Femur (tissue), 1 donor: ENCODE measurements around the gene RTEL1.
A peak's percentile ranks its signal among the peaks of the same experiment; 100 is the strongest.
"Not testable (repeated sequence)": the region's sequence is repeated elsewhere in the genome, so short reads cannot be mapped to it uniquely, and the experiment has no call there.

ENCODE experiments used
- DNase-seq: peaks from one replicate; pipeline ENCODE4 v3.0.0-alpha.2; 2017

Gene RTEL1

DNA sequence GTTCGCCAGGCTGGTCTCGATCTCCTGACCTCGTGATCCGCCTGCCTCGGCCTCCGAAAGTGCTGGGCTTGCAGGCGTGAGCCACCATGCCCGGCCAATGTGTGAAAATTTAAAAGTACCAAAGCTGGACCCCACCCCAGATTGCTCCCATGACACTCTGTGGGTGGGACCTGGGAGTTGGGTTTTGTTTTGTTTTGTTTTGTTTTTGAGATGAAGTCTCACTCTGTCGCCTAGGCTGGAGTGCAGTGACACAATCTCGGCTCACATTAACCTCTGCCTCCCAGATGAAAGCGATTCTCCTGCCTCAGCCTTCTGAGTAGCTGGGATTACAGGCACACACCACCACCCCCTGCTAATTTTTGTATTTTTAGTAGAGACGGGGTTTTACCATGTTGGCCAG lies 13.6 kb downstream of the RTEL1 start:
- not testable (repeated sequence) for DNase-seq

DNA sequence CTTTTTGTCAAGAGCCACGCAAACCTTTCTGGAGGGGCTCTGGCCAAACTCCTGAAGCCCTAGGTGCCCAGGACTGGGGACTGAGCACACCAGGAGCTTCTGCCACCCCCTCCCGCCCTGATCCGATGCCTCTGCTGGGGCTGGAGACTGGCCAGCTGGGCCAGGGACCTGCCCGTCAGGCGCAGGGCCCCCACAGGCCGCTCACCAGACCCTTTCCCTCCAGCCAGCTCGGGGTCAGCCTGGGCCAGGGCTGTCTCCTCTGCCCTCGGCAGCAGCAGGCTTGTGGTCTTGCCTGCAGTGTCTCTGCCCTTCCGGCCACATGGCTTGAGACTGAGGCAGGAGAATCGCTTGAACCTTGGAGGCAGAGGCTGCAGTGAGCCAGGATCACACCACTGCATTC lies 14.6 kb downstream of the RTEL1 start:
- DNase-seq, result no peak

DNA sequence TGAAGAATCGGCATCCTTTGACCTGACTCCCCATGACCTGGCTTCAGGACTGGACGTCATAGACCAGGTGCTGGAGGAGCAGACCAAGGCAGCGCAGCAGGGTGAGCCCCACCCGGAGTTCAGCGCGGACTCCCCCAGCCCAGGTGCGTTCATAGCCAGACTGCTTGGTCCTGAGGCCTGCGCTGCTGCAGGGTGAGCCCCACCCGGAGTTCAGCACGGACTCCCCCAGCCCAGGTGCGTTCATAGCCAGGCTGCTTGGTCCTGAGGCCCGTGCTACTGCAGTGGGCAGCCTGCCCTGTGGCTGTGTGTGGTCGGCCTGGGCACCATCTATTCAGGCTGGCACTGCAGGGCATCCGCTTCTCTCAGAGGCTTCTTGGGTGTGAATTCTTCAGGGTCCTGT lies 15.8 kb downstream of the RTEL1 start:
- no peak for DNase-seq

DNA sequence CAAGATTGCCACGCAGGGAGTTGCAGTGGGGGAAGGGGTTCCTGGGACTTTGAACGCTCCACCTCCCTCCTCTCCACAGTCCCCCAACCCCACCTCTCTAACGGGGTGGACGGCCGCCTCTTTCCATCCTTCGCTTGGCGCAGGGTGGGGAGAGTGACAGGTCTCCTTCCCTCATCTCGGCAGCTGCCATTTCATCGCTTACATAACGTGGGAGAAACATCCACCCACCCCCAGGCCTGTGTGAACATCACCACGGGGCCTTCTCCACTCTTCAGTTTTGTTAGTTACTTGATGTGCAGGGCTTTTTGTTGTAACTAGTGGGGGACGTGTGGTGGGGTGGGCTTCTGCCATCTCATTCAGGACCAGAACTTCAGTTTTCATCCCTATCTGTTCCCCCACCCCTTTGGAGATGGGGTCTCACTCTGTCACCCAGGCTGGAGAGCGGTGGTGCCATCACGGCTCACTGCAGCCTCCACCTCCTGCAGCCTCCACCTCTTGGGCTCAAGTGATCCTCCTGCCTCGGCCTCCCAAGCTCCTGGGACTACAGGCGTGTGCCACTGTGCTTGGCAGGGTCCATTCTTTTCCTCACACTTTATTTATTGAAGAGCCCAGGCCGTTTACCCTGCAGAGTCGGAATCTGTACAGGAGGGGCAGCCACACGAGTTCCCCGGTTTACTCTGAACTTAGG lies 17.7 kb downstream of the RTEL1 start:
- no peak for DNase-seq

DNA sequence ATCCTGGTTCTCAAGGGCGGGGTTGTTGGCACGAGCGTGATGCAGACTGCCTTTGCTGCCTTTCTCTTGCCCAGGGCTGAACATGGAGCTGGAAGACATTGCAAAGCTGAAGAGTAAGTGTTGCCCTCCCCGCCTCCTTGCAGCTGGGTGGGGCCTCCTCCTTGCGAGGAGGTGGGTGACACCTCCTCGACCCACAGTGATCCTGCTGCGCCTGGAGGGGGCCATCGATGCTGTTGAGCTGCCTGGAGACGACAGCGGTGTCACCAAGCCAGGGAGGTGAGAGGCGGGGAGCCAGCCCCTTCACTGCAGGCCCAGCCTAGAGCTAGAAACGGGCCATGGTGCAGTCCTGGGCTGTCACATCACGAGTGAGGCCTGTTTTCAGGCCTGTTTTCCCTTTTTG lies 20.0 kb downstream of the RTEL1 start:
- no peak for DNase-seq

DNA sequence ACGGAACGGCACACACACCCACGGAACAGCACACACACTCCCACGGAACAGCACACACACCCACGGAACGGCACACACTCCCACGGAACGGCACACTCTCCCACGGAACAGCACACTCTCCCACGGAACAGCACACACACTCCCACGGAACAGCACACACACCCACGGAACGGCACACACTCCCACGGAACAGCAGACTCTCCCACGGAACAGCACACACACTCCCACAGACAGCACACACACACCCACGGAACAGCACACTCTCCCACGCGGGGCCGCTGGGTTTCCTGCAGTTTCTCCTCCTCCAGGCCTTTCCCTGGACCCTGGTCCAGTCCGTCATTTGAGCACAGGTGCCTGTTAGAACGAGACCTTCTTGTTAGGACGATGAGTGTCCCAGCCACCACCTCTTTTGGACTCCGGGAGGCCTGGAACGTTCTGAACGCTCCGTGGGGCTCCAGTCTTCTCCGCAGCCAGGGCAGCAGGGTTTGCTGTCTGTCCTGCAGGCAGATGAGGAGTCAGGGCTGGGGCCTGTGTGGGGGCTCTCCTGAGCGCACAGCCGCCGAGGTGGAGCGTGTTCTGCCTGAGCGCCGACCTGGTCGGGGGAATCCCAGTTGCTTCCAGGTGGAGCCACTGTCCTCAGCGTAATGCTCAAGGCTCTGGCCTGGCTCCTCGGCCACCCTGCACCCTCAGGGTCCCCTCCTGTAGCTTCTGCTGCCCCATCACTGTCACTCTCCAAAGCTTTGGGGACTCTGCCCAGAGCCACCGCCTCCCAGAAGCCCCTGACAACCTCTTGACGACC lies 20.8 kb downstream of the RTEL1 start:
- no peak for DNase-seq

DNA sequence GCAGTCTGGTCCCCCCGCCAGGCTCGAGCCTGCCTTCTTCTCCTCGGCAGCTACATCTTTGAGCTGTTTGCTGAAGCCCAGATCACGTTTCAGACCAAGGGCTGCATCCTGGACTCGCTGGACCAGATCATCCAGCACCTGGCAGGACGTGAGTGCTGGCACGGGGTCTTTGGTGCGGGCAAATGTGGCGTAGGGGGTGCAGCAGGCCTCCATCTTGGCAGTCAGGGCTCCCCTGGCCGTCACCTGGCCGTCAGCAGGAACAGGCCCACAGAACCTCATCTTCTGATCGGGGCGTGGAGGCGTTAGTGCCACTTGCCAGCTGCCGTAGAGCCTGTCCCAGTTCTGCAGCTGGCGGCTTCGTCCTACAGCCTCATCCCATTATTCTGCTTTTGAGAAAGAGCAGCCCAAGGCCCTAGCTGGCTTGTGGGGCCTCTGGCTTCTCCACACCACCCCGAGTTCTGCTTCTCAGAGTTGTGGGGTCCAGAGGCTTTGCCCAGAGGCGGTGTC lies 21.7 kb downstream of the RTEL1 start:
- no peak for DNase-seq

DNA sequence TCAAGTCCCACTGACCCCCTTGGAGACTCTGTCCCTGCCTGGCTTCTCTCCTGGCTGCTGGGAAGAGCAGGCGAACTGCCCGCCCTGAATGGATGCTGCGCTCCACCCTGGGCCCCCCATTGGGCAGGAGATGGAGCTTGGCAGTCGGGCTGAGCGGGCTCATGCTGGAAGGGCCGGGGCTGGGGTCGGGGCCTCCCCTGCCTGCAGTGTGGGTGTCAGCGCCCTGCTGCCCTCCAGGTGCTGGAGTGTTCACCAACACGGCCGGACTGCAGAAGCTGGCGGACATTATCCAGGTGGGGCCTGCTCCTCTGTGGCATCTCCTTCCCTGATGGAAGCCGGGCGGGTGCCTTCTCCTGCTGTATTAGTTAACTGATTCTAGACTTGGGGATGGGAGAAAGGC lies 22.3 kb downstream of the RTEL1 start:
- no peak for DNase-seq

DNA sequence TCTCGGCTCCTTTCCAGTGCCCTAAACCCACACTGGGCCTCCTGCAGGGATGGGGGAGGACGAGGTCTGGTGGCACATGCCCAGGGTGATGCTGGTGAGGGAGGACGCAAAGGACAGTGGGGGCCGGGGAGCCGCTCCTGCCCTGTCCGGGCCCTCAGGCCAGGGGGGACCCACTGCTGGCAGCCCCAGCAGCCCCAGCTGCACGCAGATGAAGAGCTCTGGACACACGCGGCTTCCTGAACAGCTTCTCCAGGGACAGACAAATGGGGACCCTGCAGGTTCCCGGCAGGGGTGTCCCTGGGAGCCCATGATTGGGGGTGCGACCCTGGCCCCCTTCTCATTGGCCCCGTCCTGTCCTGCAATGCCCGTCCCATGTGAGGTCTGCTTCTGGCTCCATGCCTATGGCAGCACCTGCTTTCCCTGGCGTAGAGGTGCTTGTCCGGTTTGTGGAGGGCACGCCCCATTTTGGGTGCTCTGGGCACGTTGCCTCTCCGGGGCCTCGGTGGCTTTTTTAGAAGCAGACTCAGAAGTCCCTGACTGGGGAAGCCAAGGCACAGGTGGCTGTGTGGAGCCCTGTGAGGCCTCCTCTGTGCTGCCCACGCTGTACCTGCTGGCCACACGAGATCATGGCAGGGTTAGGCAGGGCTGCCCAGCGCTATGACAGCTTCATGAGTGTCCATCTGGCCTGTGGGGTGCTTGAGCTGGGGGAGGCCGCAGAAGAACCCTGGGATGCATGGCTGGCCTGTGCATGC lies 22.9 kb downstream of the RTEL1 start:
- no peak for DNase-seq

DNA sequence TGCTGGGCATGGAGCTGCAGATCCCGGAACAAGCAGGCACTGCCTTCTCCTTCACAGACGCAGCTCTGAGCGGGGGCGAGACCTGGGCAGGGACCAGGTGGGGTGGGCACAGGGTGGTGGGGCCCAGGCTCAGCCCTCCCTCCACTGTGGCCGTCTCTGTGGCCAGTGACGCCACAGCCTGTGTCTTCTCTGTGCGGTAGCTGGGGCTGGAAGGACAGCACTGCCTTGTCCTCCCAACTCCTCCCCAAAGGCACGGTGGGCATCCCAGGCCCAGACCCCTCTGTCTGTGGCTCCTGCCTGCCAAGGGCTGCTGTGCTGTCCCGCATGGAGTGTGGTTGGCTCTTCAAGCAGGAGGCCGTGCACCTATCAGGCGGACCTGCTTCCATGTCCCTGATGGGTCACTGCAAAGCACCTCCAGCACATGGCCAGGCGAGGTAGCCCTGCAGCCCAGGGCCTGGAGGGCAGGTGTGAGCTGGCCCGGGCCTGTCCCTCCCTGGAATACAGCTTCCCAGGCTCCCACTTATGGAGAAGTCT lies 23.6 kb downstream of the RTEL1 start:
- DNase-seq, result no peak

DNA sequence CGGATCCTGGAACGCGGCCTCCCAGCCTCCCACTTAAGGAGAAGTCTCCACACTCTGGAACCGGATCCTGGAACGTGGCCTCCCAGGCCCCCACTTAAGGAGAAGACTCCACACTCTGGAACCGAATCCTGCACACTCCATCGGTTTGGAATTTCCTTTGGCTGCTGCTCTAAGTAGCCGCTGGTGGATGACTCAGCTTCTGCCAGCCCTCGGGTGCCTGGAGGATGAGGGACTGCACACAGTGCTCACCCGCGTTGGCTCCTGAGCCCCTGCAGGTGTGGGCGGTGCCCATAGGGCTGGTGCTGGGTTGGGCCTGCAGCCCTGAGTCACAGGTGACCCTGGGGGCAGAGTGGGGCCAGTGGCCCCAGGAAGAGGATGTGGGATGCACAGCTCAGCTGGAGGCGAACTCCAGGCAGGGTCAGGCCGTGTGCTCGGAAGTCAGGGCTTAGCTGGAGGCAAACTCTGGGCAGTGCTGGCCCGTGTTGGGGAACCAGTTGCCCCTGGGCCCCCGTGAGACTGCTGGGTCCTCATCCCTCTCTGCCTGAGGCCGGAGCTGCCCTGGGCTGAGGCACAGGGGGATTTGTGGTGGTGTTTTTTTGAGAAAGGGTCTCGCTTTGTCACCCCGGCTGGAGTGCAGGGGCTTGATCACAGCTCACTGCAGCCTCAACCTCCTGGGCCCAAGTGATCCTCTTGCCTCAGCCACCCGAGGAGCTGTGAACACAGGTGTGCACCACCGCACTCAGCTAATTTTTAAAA lies 24.4 kb downstream of the RTEL1 start:
- no peak for DNase-seq

DNA sequence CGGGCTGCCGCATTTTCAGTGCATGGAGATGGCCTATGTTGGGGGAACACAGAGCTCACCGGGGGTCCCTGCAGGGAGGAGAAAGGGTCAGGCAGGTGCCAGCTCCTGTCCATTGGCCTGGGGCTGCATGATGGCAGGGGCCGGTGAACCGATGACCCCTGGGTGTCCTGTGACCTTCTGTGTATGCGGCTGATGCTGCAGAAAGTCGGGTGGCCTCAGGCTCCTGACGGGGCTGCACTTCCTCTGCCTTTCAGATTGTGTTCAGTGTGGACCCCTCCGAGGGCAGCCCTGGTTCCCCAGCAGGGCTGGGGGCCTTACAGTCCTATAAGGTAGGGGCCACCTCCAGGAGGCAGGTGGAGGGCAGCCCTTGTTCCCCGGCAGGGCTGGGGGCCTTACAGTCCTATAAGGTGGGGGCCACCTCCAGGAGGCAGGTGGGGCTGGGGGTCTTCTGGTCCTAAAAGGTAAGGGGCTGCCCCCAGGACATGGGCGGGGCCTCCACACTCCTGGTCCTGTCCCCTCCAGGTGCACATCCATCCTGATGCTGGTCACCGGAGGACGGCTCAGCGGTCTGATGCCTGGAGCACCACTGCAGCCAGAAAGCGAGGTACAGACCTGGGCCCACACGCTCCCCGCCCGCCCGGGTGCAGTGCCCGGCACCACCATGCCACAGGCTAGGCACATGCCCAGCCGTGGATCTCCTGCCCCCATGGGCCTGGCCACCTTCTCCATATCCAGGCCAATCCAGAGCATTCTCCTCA lies 27.3 kb downstream of the RTEL1 start:
- DNase-seq, result no peak

DNA sequence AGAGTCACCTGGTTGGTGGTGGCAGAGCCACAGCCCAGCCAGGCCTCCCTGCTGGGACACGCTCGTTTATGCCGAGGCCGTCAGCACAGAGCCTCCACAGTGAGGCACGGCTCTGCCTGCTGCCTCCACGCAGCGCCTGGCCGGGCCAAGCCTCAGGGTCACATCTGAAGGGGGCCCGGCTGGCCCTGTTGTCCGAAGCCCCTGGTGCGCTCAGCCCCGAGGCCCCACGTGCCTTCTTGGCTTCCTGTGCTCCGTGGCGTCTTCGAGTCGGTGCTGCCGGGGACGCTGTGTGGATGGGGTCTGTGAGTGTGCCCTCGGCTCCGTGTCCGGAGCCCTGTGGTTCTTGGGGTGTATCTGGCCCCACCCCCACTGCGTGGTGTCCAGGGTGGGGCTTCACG lies 28.0 kb downstream of the RTEL1 start:
- no peak for DNase-seq

DNA sequence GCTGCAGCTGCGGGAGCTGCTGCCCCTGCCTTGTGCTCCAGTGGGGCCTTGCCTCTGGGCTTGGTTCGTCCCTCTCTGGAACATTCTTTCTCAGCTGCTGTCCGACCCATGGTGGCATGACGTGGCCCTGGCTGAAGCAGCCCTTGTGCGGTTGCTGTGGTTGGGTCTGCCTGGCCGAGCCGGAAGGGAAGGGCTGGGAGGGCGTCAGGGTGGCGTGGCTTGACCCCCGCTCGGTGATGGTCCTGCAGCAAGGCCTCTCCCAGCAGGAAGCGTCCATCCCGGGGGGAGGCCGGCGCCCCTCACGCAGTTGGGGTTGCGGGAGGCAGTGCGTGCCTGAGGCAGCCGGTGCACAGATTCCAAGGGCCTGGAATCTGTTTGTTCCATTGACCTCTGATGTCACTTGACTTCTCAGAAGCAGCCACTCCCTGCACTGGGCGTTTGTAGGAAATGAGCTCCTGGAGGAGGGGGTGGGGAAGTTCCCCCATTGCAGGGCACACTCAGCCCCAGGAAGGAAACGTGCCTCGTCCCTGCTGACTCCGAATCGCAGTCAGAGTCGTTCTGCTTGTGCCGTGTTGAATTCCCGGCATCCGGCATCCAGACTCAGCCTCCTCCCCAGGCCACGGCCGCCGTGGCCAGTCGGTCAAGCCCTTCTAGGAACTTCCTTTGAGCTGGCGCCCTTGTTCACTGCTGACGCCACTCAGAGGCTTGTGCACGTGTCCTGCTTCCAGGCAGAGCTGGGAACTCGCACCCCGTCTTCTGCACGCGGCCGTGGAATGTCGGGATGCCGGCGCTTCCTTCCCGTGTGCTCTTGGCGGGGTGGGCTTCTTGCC lies 28.6 kb downstream of the RTEL1 start:
- peak; percentile 83 for DNase-seq

DNA sequence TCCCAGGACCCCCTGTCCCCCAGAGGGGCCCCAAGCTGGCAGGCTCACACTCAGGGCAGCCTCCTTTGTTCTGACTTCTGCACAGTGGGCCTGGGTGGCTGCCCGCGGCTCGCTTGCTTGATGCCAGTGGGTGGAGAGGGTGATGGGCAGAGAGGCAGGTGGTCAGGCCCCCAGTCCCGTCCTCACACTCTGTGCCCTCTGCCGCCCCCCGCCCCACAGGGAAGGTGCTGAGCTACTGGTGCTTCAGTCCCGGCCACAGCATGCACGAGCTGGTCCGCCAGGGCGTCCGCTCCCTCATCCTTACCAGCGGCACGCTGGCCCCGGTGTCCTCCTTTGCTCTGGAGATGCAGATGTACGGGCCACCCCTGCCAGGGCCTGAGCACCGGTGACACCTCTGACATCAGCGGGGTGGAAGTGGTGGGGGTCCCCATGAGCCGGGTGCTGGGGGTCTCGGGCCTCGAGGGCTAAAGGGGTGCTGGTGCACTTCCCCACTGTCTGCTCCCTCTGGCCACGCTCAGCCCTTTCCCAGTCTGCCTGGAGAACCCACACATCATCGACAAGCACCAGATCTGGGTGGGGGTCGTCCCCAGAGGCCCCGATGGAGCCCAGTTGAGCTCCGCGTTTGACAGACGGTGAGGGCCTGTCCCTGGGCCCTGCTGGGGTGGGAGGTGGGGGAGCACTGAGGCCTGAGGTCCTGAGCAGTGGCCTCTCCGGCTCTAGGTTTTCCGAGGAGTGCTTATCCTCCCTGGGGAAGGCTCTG lies 29.5 kb downstream of the RTEL1 start:
- DNase-seq, result no peak

DNA sequence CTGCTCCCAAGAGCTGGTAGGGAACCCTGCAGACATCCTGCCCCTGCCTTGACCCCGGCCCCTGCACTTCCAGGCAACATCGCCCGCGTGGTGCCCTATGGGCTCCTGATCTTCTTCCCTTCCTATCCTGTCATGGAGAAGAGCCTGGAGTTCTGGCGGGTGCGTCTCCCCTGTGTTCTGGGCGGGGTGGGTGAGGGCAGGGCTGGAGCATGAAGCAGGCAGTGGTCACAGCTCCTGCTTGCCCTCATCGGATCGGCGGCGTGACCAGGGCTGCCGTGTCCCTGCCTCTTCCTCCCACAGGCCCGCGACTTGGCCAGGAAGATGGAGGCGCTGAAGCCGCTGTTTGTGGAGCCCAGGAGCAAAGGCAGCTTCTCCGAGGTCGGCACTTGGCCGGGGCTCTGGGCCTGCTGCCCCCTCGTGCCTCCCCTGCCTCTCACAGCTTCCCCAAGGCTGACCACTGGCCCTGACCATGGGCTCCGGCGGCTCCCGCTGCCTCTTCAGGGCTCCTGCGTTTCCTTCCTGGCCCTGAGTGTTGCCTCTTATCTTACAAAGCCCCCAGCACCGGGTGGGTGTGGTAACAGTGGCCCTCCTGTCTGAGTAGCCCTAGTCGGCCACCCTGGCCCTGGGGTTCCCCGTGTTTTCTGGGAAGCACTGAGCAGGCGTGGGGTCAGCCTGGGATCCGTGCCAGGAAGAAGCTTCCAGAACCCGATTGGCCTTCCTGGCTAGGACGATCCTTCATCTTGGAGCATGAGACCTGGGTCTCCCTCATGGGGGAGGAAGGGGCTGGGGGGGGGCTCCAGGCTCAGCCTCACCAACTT lies 30.3 kb downstream of the RTEL1 start:
- DNase-seq, result no peak

DNA sequence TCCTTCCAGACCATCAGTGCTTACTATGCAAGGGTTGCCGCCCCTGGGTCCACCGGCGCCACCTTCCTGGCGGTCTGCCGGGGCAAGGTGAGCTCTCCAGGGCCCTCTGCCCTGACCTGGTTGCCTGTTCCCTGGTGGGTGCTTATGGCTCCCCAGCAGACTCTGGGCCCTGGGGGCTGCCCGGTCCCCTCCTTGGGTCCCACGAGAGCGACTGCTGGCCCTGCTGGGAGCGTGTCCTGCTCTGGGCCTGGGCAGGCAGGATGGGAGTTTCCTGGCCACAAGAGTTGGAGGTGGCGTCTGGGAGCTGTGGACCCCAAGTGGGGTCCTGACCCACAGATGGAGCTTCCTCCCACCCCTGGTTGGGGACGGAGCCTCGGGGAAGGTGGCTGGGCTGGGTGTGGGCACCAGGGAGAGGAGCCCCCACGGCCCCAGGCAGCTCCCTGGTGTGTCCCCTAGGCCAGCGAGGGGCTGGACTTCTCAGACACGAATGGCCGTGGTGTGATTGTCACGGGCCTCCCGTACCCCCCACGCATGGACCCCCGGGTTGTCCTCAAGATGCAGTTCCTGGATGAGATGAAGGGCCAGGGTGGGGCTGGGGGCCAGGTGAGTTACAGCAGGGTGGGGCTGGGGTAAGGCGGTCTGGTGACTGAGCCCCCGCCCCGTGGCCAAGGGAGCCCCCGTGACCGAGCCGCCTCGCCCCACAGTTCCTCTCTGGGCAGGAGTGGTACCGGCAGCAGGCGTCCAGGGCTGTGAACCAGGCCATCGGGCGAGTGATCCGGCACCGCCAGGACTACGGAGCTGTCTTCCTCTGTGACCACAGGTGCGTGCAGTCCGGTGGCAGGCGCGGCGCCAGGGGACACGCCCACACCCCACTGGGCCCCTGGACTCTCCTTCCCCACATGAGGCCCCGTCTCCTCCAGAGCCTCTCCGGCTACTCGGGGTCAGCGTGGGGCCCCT lies 31.2 kb downstream of the RTEL1 start:
- peak; percentile 31 for DNase-seq
